IMR-90 (cell line): ENCODE data around the gene UMODL1. TPM values are rescaled to one million over a fixed set of nuclear protein-coding genes. Genes with fewer than 3 reads are reported as not detected.

ENCODE experiments used
- ATAC-seq: fragments of 200-7000 bp; cut with Tn5 transposase; 2 replicates; pipeline ENCODE4 v1.9.1; 2020; ENCODE audit warnings: low read depth, mild to moderate bottlenecking, moderate library complexity
- BruUV-seq: library from RNA; stranded (reverse); fragments of 400-500 nt; replicated peaks from 2 replicates; lab custom pipeline; 2021; lab: Mats Ljungman, UMichigan
- CTCF ChIA-PET: fragments of 300-600 bp; formaldehyde crosslinking; extraction: SDS; loops from one replicate; lab custom pipeline; 2021; ENCODE audit warnings: antibody characterized with exemption; lab: Yijun Ruan, JAX
- POLR2A ChIA-PET: fragments of 300-600 bp; sonication (Branson Sonifier 250); formaldehyde crosslinking; loops from one replicate; lab custom pipeline; 2022; ENCODE audit warnings: antibody characterized with exemption; ENCODE audit not compliant: unreplicated experiment; lab: Charles Lee
- DNase-seq: peaks from one replicate; pipeline ENCODE4 v3.0.0; 2013
- H2AFZ ChIP-seq: replicated peaks from 2 replicates; pipeline ENCODE3; 2013; ENCODE audit warnings: low read length, mild to moderate bottlenecking; ENCODE audit not compliant: poor library complexity
- H2AK5ac ChIP-seq: 2 replicates; pipeline ENCODE4 v1.6.1; 2013; ENCODE audit warnings: low read depth, low read length, inconsistent platforms
- H2AK9ac ChIP-seq: replicated peaks from 2 replicates; pipeline ENCODE3; 2013; ENCODE audit warnings: mild to moderate bottlenecking, low read depth, low read length, moderate library complexity; ENCODE audit not compliant: poor library complexity
- H2BK120ac ChIP-seq: 2 replicates; pipeline ENCODE4 v1.6.1; 2013; ENCODE audit warnings: low read depth, low read length, inconsistent platforms
- H2BK15ac ChIP-seq: 3 replicates; pipeline ENCODE4 v1.6.1; 2013; ENCODE audit warnings: low read depth, low read length, inconsistent platforms
- H2BK20ac ChIP-seq: 2 replicates; pipeline ENCODE4 v1.6.1; 2013; ENCODE audit warnings: low read depth, mild to moderate bottlenecking, inconsistent platforms, low read length, moderate library complexity
- H2BK5ac ChIP-seq: 2 replicates; pipeline ENCODE4 v1.6.1; 2013; ENCODE audit warnings: mild to moderate bottlenecking, low read depth, low read length, inconsistent platforms; ENCODE audit not compliant: poor library complexity, severe bottlenecking
- H3K14ac ChIP-seq: replicated peaks from 2 replicates; pipeline ENCODE4 v1.6.1; 2013; ENCODE audit warnings: low read depth, low read length, inconsistent platforms
- H3K18ac ChIP-seq: 2 replicates; pipeline ENCODE4 v1.6.1; 2013; ENCODE audit warnings: low read depth, low read length, control low read depth
- H3K23ac ChIP-seq: 2 replicates; pipeline ENCODE4 v1.6.1; 2013; ENCODE audit warnings: low read depth, low read length, inconsistent platforms
- H3K27ac ChIP-seq: 2 replicates; pipeline ENCODE4 v1.5.1; 2013; ENCODE audit warnings: mild to moderate bottlenecking, control low read depth, low read length; ENCODE audit not compliant: insufficient read depth
- H3K27me3 ChIP-seq: 2 replicates; pipeline ENCODE4 v1.6.1; 2013; ENCODE audit warnings: low read length; ENCODE audit not compliant: control insufficient read depth, insufficient read depth
- H3K36me3 ChIP-seq: 2 replicates; pipeline ENCODE4 v1.6.1; 2013; ENCODE audit warnings: low read length, mixed read lengths; ENCODE audit not compliant: control insufficient read depth, insufficient read depth
- H3K4ac ChIP-seq: 2 replicates; pipeline ENCODE4 v1.6.1; 2013; ENCODE audit warnings: low read depth, low read length, inconsistent platforms
- H3K4me1 ChIP-seq: 2 replicates; pipeline ENCODE4 v1.6.1; 2013; ENCODE audit warnings: low read length, mixed read lengths; ENCODE audit not compliant: control insufficient read depth, insufficient read depth
- H3K4me2 ChIP-seq: 2 replicates; pipeline ENCODE4 v1.6.1; 2013; ENCODE audit warnings: low read depth, mild to moderate bottlenecking, control low read depth, low read length, moderate library complexity
- H3K4me3 ChIP-seq: 2 replicates; pipeline ENCODE4 v1.5.1; 2013; ENCODE audit warnings: low read depth, mild to moderate bottlenecking, control low read depth, low read length, moderate library complexity; ENCODE audit not compliant: insufficient read depth
- H3K56ac ChIP-seq: 2 replicates; pipeline ENCODE4 v1.6.1; 2013; ENCODE audit warnings: low read length, inconsistent platforms; ENCODE audit not compliant: insufficient read depth; ENCODE audit errors: extremely low read depth
- H3K79me1 ChIP-seq, 2 experiments: 2 replicates each; pipeline ENCODE4 v1.6.1; 2013; ENCODE audit warnings: low read length in 2 of 2, inconsistent platforms in 1 of 2, low read depth in 1 of 2
- H3K9ac ChIP-seq: 2 replicates; pipeline ENCODE4 v1.6.1; 2013; ENCODE audit warnings: low read depth, low read length, control low read depth
- H3K9me1 ChIP-seq: 2 replicates; pipeline ENCODE4 v1.6.1; 2013; ENCODE audit warnings: low read length, inconsistent platforms; ENCODE audit not compliant: insufficient read depth
- H3K9me3 ChIP-seq: 2 replicates; pipeline ENCODE4 v1.6.1; 2013; ENCODE audit warnings: low read length; ENCODE audit not compliant: control insufficient read depth, insufficient read depth
- H4K20me1 ChIP-seq: 2 replicates; pipeline ENCODE4 v1.6.1; 2013; ENCODE audit warnings: low read length, inconsistent platforms; ENCODE audit not compliant: insufficient read depth
- H4K5ac ChIP-seq: 2 replicates; pipeline ENCODE4 v1.6.1; 2013; ENCODE audit warnings: mild to moderate bottlenecking, low read depth, low read length, control low read depth
- H4K8ac ChIP-seq, 2 experiments: 2 replicates each; pipeline ENCODE4 v1.6.1; 2013; ENCODE audit warnings: low read depth in 2 of 2, low read length in 2 of 2, control low read depth in 1 of 2, inconsistent platforms in 1 of 2
- H4K91ac ChIP-seq: 2 replicates; pipeline ENCODE4 v1.6.1; 2013; ENCODE audit warnings: low read depth, low read length, inconsistent platforms; ENCODE audit not compliant: insufficient read depth
- BHLHE40 ChIP-seq: fragments of 150-350 bp; IDR thresholded peaks from 2 replicates; pipeline ENCODE4 v1.6.1; 2016; ENCODE audit warnings: mild to moderate bottlenecking, low read depth, low read length
- CEBPB ChIP-seq: IDR thresholded peaks from 2 replicates; pipeline ENCODE4 v1.6.1; 2012; ENCODE audit warnings: low read depth, low read length, improper control_type of control experiment
- CHD1 ChIP-seq: IDR thresholded peaks from 2 replicates; pipeline ENCODE4 v1.6.1; 2012; ENCODE audit warnings: low read depth, low read length, improper control_type of control experiment
- FOS ChIP-seq: fragments of 150-350 bp; IDR thresholded peaks from 2 replicates; pipeline ENCODE4 v1.6.1; 2016; ENCODE audit warnings: low read depth, low read length
- MAZ ChIP-seq: IDR thresholded peaks from 2 replicates; pipeline ENCODE4 v1.6.1; 2012; ENCODE audit warnings: low read depth, mild to moderate bottlenecking, low read length, improper control_type of control experiment, moderate library complexity, borderline replicate concordance
- MXI1 ChIP-seq: IDR thresholded peaks from 2 replicates; pipeline ENCODE4 v1.6.1; 2012; ENCODE audit warnings: low read depth, mild to moderate bottlenecking, low read length, moderate library complexity, borderline replicate concordance
- NFE2L2 ChIP-seq: fragments of 150-350 bp; IDR thresholded peaks from 2 replicates; pipeline ENCODE4 v1.6.1; 2016; ENCODE audit warnings: low read depth, mild to moderate bottlenecking, low read length
- POLR2A ChIP-seq: IDR thresholded peaks from 2 replicates; pipeline ENCODE4 v1.6.1; 2012; ENCODE audit warnings: mild to moderate bottlenecking, low read depth, low read length
- RAD21 ChIP-seq: IDR thresholded peaks from 2 replicates; pipeline ENCODE4 v1.6.1; 2012; ENCODE audit warnings: low read length, improper control_type of control experiment
- RCOR1 ChIP-seq: IDR thresholded peaks from 2 replicates; pipeline ENCODE4 v1.6.1; 2012; ENCODE audit warnings: mild to moderate bottlenecking, low read length, improper control_type of control experiment; ENCODE audit not compliant: insufficient replicate concordance
- RFX5 ChIP-seq: IDR thresholded peaks from 2 replicates; pipeline ENCODE4 v1.8.0; 2012; ENCODE audit warnings: low read depth, mild to moderate bottlenecking, low read length, moderate library complexity
- SMC3 ChIP-seq: fragments of 150-350 bp; IDR thresholded peaks from 2 replicates; pipeline ENCODE4 v1.6.1; 2016; ENCODE audit warnings: low read depth, mild to moderate bottlenecking, antibody characterized with exemption, low read length, moderate library complexity
- WGBS, 2 experiments: methylation state at CpG; one replicate each; pipeline versions ENCODE4 v1.1.5 to v1.1.7; 2013; ENCODE audit warnings: missing lambda C conversion rate in 2 of 2; ENCODE audit not compliant: insufficient read length in 1 of 2; ENCODE audit errors: extremely low coverage in 2 of 2; 5-methylcytosine and 5-hydroxymethylcytosine counted together
- dilution Hi-C: fragments of 300-500 bp; cut with HindIII; formaldehyde crosslinking; loops from one replicate; pipeline ENCODE4 v1.14.3; 2018; ENCODE audit warnings: low sequenced_read_pairs; ENCODE audit not compliant: unreplicated experiment
- in situ Hi-C: fragments of 300-500 bp; cut with MboI; formaldehyde crosslinking; loops from 3 replicates; pipeline ENCODE4 v1.14.3; 2019; ENCODE audit warnings: low sequenced_read_pairs, inconsistent platforms, mixed read lengths
- intact Hi-C: fragments of 100-400 bp; cut with micrococcal nuclease; formaldehyde crosslinking; loops from 2 replicates; pipeline ENCODE4 v1.10.0; 2022
- polyA plus RNA-seq, 3 experiments: library from polyadenylated mRNA; depleted of rRNA; stranded (reverse); fragments of >200 nt; gene quantifications; 2 replicates each; pipeline ENCODE4 v1.2.3, GENCODE V29; 2012; ENCODE audit warnings: low replicate concordance in 1 of 3
- total RNA-seq: library from RNA; depleted of rRNA; stranded (reverse); fragments of >200 nt; gene quantifications from 2 replicates; pipeline ENCODE4 v1.2.3, GENCODE V29; 2012
- TF ChIP-seq, protein P1 (sequence below): fragments of 150-350 bp; IDR thresholded peaks from 2 replicates; pipeline ENCODE4 v1.6.1; 2017; ENCODE audit warnings: mild to moderate bottlenecking, antibody characterized with exemption, low read length, low read depth
- TF ChIP-seq, protein P2 (sequence below): fragments of 150-350 bp; IDR thresholded peaks from 2 replicates; pipeline ENCODE4 v1.6.1; 2016; ENCODE audit warnings: low read depth, mild to moderate bottlenecking, low read length, moderate library complexity, borderline replicate concordance

The UMODL1 gene
- total and polyA plus RNA-seq, 2 of the 4 experiments (the other 2 are of a cell fraction) = 0.02 TPM; not detected in 1

DNA sequence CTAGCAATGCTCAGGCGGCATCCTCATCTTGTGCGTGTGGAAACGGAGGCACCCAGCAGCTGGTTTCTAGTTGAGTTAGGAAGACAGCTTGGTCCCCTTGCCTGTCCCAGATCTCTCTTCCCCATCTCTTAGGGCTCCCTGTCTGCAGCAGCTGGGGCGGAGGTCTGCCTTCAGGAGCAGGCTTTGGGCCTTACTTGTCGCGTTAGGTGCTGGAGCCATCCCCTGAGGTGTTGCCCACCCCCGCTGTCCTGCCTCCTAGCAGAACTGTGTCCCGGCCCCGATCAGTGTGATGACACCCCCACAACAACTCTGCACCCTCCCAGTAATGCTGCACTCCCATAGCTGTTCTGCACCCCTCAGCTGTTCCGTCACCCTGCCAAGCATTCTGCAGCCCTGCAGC lies 40.7 kb downstream of the UMODL1 start:
- H3K27me3 ChIP-seq = peaks cover 8% of the 10 kb centered on the region; the same call in 1 of the 2 replicates
- H2AK9ac ChIP-seq = no peak overlapping the region
- no peak overlapping the region for H3K4me2 ChIP-seq
- H2BK20ac ChIP-seq = no peak overlapping the region
- no peak overlapping the region for H3K27ac ChIP-seq
- no peak overlapping the region for H3K14ac ChIP-seq
- H2BK5ac ChIP-seq = no peak overlapping the region
- H4K8ac ChIP-seq = no peak overlapping the region
- ATAC-seq = no peak
- ChIA-PET POLR2A (no interaction called here), CTCF (interaction anchor here (1.1 kb wide), 1 partner anchor 104 kb away, joined by 3 read pairs; no protein-coding TSS in a partner anchor)
- dilution Hi-C loops = no loop called here
- intact Hi-C loops = no loop called here
- H3K4ac ChIP-seq = no peak overlapping the region
- no peak overlapping the region for H4K91ac ChIP-seq
- no peak overlapping the region for H3K18ac ChIP-seq
- H4K20me1 ChIP-seq = no peaks in the 10 kb centered on the region
- no peak overlapping the region for H2AFZ ChIP-seq
- in situ Hi-C loops = loop anchor here (10.0 kb wide), 1 partner anchor 497 kb away; no protein-coding TSS in a partner anchor
- no peak overlapping the region for H3K4me3 ChIP-seq
- H2BK120ac ChIP-seq = no peak overlapping the region
- no peak overlapping the region for H2AK5ac ChIP-seq
- H3K79me1 ChIP-seq = no peaks in the 10 kb centered on the region
- no TSS peak for BruUV-seq
- H3K9me1 ChIP-seq = no peaks in the 10 kb centered on the region
- no peaks in the 10 kb centered on the region for H3K9me3 ChIP-seq
- TF ChIP-seq BHLHE40 (no peak), CHD1 (no peak), RFX5 (no peak), FOS (no peak), SMC3 (no peak), NFE2L2 (no peak), POLR2A (no peak), RCOR1 (no peak), MAZ (no peak), RAD21 (no peak), CEBPB (no peak), MXI1 (no peak)
- TF ChIP-seq, protein P1, sequence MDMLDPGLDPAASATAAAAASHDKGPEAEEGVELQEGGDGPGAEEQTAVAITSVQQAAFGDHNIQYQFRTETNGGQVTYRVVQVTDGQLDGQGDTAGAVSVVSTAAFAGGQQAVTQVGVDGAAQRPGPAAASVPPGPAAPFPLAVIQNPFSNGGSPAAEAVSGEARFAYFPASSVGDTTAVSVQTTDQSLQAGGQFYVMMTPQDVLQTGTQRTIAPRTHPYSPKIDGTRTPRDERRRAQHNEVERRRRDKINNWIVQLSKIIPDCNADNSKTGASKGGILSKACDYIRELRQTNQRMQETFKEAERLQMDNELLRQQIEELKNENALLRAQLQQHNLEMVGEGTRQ = no peak
- TF ChIP-seq, protein P2, sequence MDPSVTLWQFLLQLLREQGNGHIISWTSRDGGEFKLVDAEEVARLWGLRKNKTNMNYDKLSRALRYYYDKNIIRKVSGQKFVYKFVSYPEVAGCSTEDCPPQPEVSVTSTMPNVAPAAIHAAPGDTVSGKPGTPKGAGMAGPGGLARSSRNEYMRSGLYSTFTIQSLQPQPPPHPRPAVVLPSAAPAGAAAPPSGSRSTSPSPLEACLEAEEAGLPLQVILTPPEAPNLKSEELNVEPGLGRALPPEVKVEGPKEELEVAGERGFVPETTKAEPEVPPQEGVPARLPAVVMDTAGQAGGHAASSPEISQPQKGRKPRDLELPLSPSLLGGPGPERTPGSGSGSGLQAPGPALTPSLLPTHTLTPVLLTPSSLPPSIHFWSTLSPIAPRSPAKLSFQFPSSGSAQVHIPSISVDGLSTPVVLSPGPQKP = no peak
- no peak overlapping the region for H2BK15ac ChIP-seq
- WGBS, 2 experiments = 83% methylated on average over 1 of the region's 10 CpGs; no CpG with 5 or more reads in 1 of the 2 experiments
- DNase-seq = no peak
- peaks cover 3% of the 10 kb centered on the region; the same call in 1 of the 2 replicates for H3K4me1 ChIP-seq
- H3K56ac ChIP-seq = no peak overlapping the region
- no peak overlapping the region for H3K23ac ChIP-seq
- no peak overlapping the region for H3K9ac ChIP-seq
- no peak overlapping the region for H4K5ac ChIP-seq
- no peaks in the 10 kb centered on the region for H3K36me3 ChIP-seq
